Measurements from ENCODE around the gene EIF5. TPM values are rescaled to one million over a fixed set of nuclear protein-coding genes. Genes with fewer than 3 reads are reported as not detected.
A peak's percentile ranks its signal among the peaks of the same experiment; 100 is the strongest.

The EIF5 gene
- total RNA-seq, 1 experiment from 2014 or later: 238 TPM

GRCh38 chr14:103385929-103386712 is 52.1 kb downstream of the EIF5 start:
- no peaks in the 10 kb centered on the region for H3K27me3 ChIP-seq (ENCODE audit: insufficient read depth, low read length)
- POLR2A ChIA-PET: no interaction called here
- H3K4me3 ChIP-seq (replicated peaks in 1 of 2; ENCODE audit: low read depth in 1 of 2, low read length in 2 of 2): peak overlapping the region; percentile 97 to 98
- TF ChIP-seq EZH2 (IDR thresholded peaks at IDR 0.05) (no peak), SP1 (IDR thresholded peaks at IDR 0.05; ENCODE audit: low read depth) (no peak), CTCF (IDR thresholded peaks at IDR 0.05 in 2 of 3, conservative IDR thresholded peaks at IDR 0.05 in 1 of 3; ENCODE audit: borderline replicate concordance in 1 of 3, insufficient read depth in 1 of 3, low read depth in 2 of 3, low read length in 2 of 3) (no peak), ZFX (IDR thresholded peaks at IDR 0.05) (peak; percentile 15; the same call in 1 of the 2 replicates)
- intact Hi-C loops (cut with micrococcal nuclease): loop anchor here (5.0 kb wide), 1 partner anchor 54 kb away; the partner anchor contains the start of gene EIF5
- CTCF ChIA-PET: no interaction called here
- H3K36me3 ChIP-seq (ENCODE audit: control insufficient read depth in 1 of 2, insufficient read depth in 2 of 2, low read length in 2 of 2): no peaks in the 10 kb centered on the region
- H4K20me1 ChIP-seq (ENCODE audit: insufficient read depth): peaks cover 9% of the 10 kb centered on the region; the same call in 1 of the 2 replicates
- peak overlapping the region; percentile 94 for H3K9ac ChIP-seq (ENCODE audit: low read length)
- H3K4me2 ChIP-seq (ENCODE audit: low read length): peak overlapping the region; percentile 77
- no peaks in the 10 kb centered on the region for H3K9me2 ChIP-seq (ENCODE audit: insufficient read depth)
- BruUV-seq (replicated peaks): TSS peak; percentile 59
- H3K27ac ChIP-seq (ENCODE audit: low read depth, low read length): peak overlapping the region; percentile 87
- RAD21 ChIA-PET (ENCODE audit: low non-redundant PET in 1 of 2, low total read pairs in 2 of 2, uncharacterized antibody in 2 of 2, unreplicated experiment in 2 of 2): no interaction called here
- H3K9me3 ChIP-seq (ENCODE audit: control insufficient read depth in 1 of 2, insufficient read depth in 1 of 2, low read depth in 1 of 2, low read length in 2 of 2): no peaks in the 10 kb centered on the region
- peaks cover 10 to 30% of the 10 kb centered on the region in 2 experiments for H3K4me1 ChIP-seq (ENCODE audit: control insufficient read depth in 1 of 2, insufficient read depth in 2 of 2, low read length in 2 of 2)
- no peak for ATAC-seq
- DNase-seq (ENCODE audit: low read depth, low spot score): no peak
- no peak overlapping the region for H2AFZ ChIP-seq (ENCODE audit: low read depth, low read length, poor library complexity, severe bottlenecking)
- peaks cover 58% of the 10 kb centered on the region for H3K79me2 ChIP-seq (ENCODE audit: insufficient read depth, low read length)

- H4K20me1 ChIP-seq (ENCODE audit: insufficient read depth): peaks cover 9% of the 10 kb centered on the region; the same call in 1 of the 2 replicates
- no peaks in the 10 kb centered on the region for H3K9me2 ChIP-seq (ENCODE audit: insufficient read depth)
- H2AFZ ChIP-seq (ENCODE audit: low read depth, low read length, poor library complexity, severe bottlenecking): no peak overlapping the region
- H3K27me3 ChIP-seq (ENCODE audit: insufficient read depth, low read length): no peaks in the 10 kb centered on the region
- peak overlapping the region; percentile 94 for H3K9ac ChIP-seq (ENCODE audit: low read length)
- peaks cover 65% of the 10 kb centered on the region for H3K79me2 ChIP-seq (ENCODE audit: insufficient read depth, low read length)
- no peak for ATAC-seq
- peak overlapping the region; percentile 77 for H3K4me2 ChIP-seq (ENCODE audit: low read length)
- no peaks in the 10 kb centered on the region for H3K36me3 ChIP-seq (ENCODE audit: control insufficient read depth in 1 of 2, insufficient read depth in 2 of 2, low read length in 2 of 2)
- ChIA-PET CTCF (no interaction called here), POLR2A (no interaction called here), RAD21 (ENCODE audit: low non-redundant PET in 1 of 2, low total read pairs in 2 of 2, uncharacterized antibody in 2 of 2, unreplicated experiment in 2 of 2) (no interaction called here)
- H3K9me3 ChIP-seq (ENCODE audit: control insufficient read depth in 1 of 2, insufficient read depth in 1 of 2, low read depth in 1 of 2, low read length in 2 of 2): no peaks in the 10 kb centered on the region
- no peak for DNase-seq (ENCODE audit: low read depth, low spot score)
- peaks cover 10 to 30% of the 10 kb centered on the region in 2 experiments for H3K4me1 ChIP-seq (ENCODE audit: control insufficient read depth in 1 of 2, insufficient read depth in 2 of 2, low read length in 2 of 2)
- peak overlapping the region; percentile 97 to 98 for H3K4me3 ChIP-seq (replicated peaks in 1 of 2; ENCODE audit: low read depth in 1 of 2, low read length in 2 of 2)
- H3K27ac ChIP-seq (ENCODE audit: low read depth, low read length): peak overlapping the region; percentile 2; the same call in 1 of the 2 replicates
- intact Hi-C loops (cut with micrococcal nuclease): loop anchor here (5.0 kb wide), 1 partner anchor 55 kb away; the partner anchor contains the start of gene EIF5
- BruUV-seq (replicated peaks): no TSS peak
- no peak for TF ChIP-seq RAD21 (IDR thresholded peaks at IDR 0.05; ENCODE audit: low read depth)
- TF ChIP-seq SRF (IDR thresholded peaks at IDR 0.05; ENCODE audit: low read depth): no peak
- TF ChIP-seq ATF3 (IDR thresholded peaks at IDR 0.05): no peak
- no peak for TF ChIP-seq ZFX (IDR thresholded peaks at IDR 0.05)
- TF ChIP-seq ZBTB33 (IDR thresholded peaks at IDR 0.05; ENCODE audit: extremely low read depth, insufficient replicate concordance, low read length): no peak
- no peak for TF ChIP-seq ELF1 (IDR thresholded peaks at IDR 0.05; ENCODE audit: borderline replicate concordance, low read depth)
- no peak for TF ChIP-seq POLR2A (IDR thresholded peaks at IDR 0.05; ENCODE audit: borderline replicate concordance, extremely low read depth, insufficient read depth, insufficient read length)
- no peak for TF ChIP-seq CTCF (IDR thresholded peaks at IDR 0.05 in 2 of 3, conservative IDR thresholded peaks at IDR 0.05 in 1 of 3; ENCODE audit: borderline replicate concordance in 1 of 3, insufficient read depth in 1 of 3, low read depth in 2 of 3, low read length in 2 of 3)
- TF ChIP-seq JUND (IDR thresholded peaks at IDR 0.05): no peak
Observed at GRCh38 chr14:103386713-103387329, 52.8 kb downstream of the EIF5 start.

All from HCT116 (cell line).